Esophagus muscularis mucosa (tissue), 3 donors: ENCODE results near the gene BCL2L11.
A peak's percentile ranks its signal among the peaks of the same experiment; 100 is the strongest.

Experiments
- POLR2A ChIP-seq: fragments of 450-650 bp; IDR thresholded peaks from one replicate; pipeline ENCODE4 v1.6.1; 2017; ENCODE audit warnings: antibody characterized with exemption, moderate library complexity, mild to moderate bottlenecking, low read depth
- POLR2AphosphoS5 ChIP-seq, 2 donors: sonication (generic); formaldehyde crosslinking; IDR thresholded peaks; one replicate each; pipeline ENCODE4 v1.6.1; 2017; ENCODE audit warnings: antibody characterized with exemption in 2 of 2
- TF ChIP-seq, protein P1 (sequence below), 3 experiments: fragments of 200-600 bp in 2 of 3; fragments of 450-650 bp in 1 of 3; sonication (generic) in 2 of 3; IDR thresholded peaks; one replicate each; pipeline ENCODE4 v1.5.1; 2017 to 2019; ENCODE audit warnings: antibody characterized with exemption in 3 of 3, mild to moderate bottlenecking in 2 of 3, moderate library complexity in 1 of 3

DNA sequence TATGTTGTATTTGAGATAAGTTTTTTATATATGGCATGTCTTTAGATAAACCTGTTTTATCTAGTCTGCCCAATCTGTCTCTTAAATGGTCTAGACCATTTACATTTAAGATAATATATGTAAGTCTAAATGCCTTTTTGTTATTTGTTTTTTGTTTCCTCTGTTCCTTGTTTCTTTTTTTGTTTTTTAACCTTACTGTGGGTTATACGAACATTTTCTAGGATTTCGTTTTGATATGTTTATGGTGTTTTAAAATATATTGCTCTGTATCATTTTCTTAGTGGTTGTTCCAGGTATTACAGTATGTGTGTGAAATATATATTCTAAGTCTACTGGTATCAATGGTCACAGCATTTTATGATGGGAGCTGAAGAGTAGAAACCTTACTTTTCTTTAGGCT is 13.3 kb downstream of the BCL2L11 start:
- TF ChIP-seq POLR2A (no peak), POLR2AphosphoS5 (IDR thresholded peaks at IDR 0.05) (no peak)
- TF ChIP-seq, protein P1, sequence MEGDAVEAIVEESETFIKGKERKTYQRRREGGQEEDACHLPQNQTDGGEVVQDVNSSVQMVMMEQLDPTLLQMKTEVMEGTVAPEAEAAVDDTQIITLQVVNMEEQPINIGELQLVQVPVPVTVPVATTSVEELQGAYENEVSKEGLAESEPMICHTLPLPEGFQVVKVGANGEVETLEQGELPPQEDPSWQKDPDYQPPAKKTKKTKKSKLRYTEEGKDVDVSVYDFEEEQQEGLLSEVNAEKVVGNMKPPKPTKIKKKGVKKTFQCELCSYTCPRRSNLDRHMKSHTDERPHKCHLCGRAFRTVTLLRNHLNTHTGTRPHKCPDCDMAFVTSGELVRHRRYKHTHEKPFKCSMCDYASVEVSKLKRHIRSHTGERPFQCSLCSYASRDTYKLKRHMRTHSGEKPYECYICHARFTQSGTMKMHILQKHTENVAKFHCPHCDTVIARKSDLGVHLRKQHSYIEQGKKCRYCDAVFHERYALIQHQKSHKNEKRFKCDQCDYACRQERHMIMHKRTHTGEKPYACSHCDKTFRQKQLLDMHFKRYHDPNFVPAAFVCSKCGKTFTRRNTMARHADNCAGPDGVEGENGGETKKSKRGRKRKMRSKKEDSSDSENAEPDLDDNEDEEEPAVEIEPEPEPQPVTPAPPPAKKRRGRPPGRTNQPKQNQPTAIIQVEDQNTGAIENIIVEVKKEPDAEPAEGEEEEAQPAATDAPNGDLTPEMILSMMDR (IDR thresholded peaks at IDR 0.05): peak in 1 of 3 experiments; percentile 27
